ENCODE data around the gene PRR5L.

- TF ChIP-seq POLR2AphosphoS5 (IDR thresholded peaks at IDR 0.05; ENCODE audit: low read depth, low read length) = no peak
- TF ChIP-seq TAF1 (IDR thresholded peaks at IDR 0.05; ENCODE audit: low read depth, low read length) = no peak
- TF ChIP-seq POLR2A (IDR thresholded peaks at IDR 0.05; ENCODE audit: low read depth, low read length) = no peak
- TF ChIP-seq PAX5 (IDR thresholded peaks at IDR 0.05; ENCODE audit: insufficient read depth, low read length, severe bottlenecking) = no peak
- TF ChIP-seq POU2F2 (IDR thresholded peaks at IDR 0.05; ENCODE audit: low read depth, low read length) = no peak
- no peak for TF ChIP-seq SPI1 (IDR thresholded peaks at IDR 0.05; ENCODE audit: low read depth, low read length)
Observed at GRCh38 chr11:36427876-36428275, 131.8 kb downstream of the PRR5L start.

All from GM12891 (cell line).